Breast epithelium (tissue), 3 donors: ENCODE data around the gene IRX4.

ENCODE experiments used
- POLR2A ChIP-seq: fragments of 450-650 bp; IDR thresholded peaks from one replicate; pipeline ENCODE4 v1.6.1; 2016; ENCODE audit warnings: antibody characterized with exemption, mild to moderate bottlenecking, moderate library complexity
- POLR2AphosphoS5 ChIP-seq, 3 donors: sonication (generic); formaldehyde crosslinking; IDR thresholded peaks; one replicate each; pipeline ENCODE4 v1.6.1; 2017; ENCODE audit warnings: antibody characterized with exemption in 3 of 3
- TF ChIP-seq, protein P1 (sequence below), 3 donors: fragments of 450-650 bp; IDR thresholded peaks; one replicate each; pipeline ENCODE4 v1.5.1; 2016 to 2017; ENCODE audit warnings: antibody characterized with exemption in 3 of 3, mild to moderate bottlenecking in 3 of 3, moderate library complexity in 3 of 3

DNA sequence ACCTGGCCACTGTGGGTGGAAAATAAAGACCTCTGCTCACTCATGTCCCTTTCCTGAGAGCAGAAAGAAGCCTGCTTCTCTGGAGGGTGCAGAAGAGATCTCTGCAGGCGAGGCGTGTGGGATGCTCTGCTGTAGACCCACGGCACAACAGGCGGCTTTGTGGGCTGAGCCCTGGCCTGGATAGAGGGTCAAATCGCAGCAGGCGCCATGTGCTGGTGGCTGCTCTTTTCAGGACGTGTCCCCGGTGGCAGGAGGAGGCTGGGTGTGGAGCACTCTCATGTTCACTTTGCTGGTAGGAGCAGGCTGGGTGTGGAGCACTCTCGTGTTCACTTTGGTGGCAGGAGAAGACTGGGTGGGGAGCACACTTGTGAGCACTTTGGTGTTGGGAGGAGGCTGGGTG is 35.1 kb downstream of the IRX4 start:
- TF ChIP-seq, protein P1, sequence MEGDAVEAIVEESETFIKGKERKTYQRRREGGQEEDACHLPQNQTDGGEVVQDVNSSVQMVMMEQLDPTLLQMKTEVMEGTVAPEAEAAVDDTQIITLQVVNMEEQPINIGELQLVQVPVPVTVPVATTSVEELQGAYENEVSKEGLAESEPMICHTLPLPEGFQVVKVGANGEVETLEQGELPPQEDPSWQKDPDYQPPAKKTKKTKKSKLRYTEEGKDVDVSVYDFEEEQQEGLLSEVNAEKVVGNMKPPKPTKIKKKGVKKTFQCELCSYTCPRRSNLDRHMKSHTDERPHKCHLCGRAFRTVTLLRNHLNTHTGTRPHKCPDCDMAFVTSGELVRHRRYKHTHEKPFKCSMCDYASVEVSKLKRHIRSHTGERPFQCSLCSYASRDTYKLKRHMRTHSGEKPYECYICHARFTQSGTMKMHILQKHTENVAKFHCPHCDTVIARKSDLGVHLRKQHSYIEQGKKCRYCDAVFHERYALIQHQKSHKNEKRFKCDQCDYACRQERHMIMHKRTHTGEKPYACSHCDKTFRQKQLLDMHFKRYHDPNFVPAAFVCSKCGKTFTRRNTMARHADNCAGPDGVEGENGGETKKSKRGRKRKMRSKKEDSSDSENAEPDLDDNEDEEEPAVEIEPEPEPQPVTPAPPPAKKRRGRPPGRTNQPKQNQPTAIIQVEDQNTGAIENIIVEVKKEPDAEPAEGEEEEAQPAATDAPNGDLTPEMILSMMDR (IDR thresholded peaks at IDR 0.05), result no peak
- TF ChIP-seq POLR2A, result no peak
- no peak for TF ChIP-seq POLR2AphosphoS5 (IDR thresholded peaks at IDR 0.05)
